GM19372 (cell line): ENCODE results near the gene CSTA.
"Not testable (repeated sequence)": the region's sequence is repeated elsewhere in the genome, so short reads cannot be mapped to it uniquely, and the experiment has no call there.

ENCODE experiments used
- ATAC-seq: cut with Tn5 transposase; IDR thresholded peaks from one replicate; pipeline ENCODE4 v1.9.1; 2021; ENCODE audit warnings: mild to moderate bottlenecking, low read depth, moderate library complexity; ENCODE audit not compliant: unreplicated experiment

CSTA gene

GRCh38 chr3:122318620-122319019 lies 6.4 kb upstream of the CSTA start:
- ATAC-seq: no peak

GRCh38 chr3:122322095-122323075 lies 2.7 kb upstream of the CSTA start:
- no peak for ATAC-seq

GRCh38 chr3:122325769-122326168 lies 721 bp downstream of the CSTA start:
- ATAC-seq: no peak

- no peak for ATAC-seq
Observed at GRCh38 chr3:122331886-122332285, 6.8 kb downstream of the CSTA start.

- no peak for ATAC-seq
Observed at GRCh38 chr3:122332551-122332950, 7.5 kb downstream of the CSTA start.

- no peak for ATAC-seq
Observed at GRCh38 chr3:122342803-122343202, 17.8 kb downstream of the CSTA start.

GRCh38 chr3:122343654-122344053 lies 18.6 kb downstream of the CSTA start:
- no peak for ATAC-seq

GRCh38 chr3:122349171-122349570 lies 24.1 kb downstream of the CSTA start:
- no peak for ATAC-seq

- ATAC-seq: no peak
Observed at GRCh38 chr3:122350814-122351418, 25.9 kb downstream of the CSTA start.

GRCh38 chr3:122351612-122352011 lies 26.6 kb downstream of the CSTA start:
- ATAC-seq: no peak

GRCh38 chr3:122353215-122353614 lies 28.2 kb downstream of the CSTA start:
- no peak for ATAC-seq

- ATAC-seq: no peak
Observed at GRCh38 chr3:122353893-122354401, 28.9 kb downstream of the CSTA start.

- no peak for ATAC-seq
Observed at GRCh38 chr3:122355612-122356011, 30.6 kb downstream of the CSTA start.

- ATAC-seq: no peak
Observed at GRCh38 chr3:122356402-122356801, 31.4 kb downstream of the CSTA start.

GRCh38 chr3:122357828-122358702 lies 33.0 kb downstream of the CSTA start:
- no peak for ATAC-seq

- ATAC-seq: no peak
Observed at GRCh38 chr3:122358703-122359032, 33.6 kb downstream of the CSTA start.

- no peak for ATAC-seq
Observed at GRCh38 chr3:122362026-122362425, 37.0 kb downstream of the CSTA start.

GRCh38 chr3:122364490-122364889 lies 39.4 kb downstream of the CSTA start:
- no peak for ATAC-seq

- ATAC-seq: no peak
Observed at GRCh38 chr3:122365073-122365472, 40.0 kb downstream of the CSTA start.

GRCh38 chr3:122365582-122366378 lies 40.7 kb downstream of the CSTA start:
- ATAC-seq: not testable (repeated sequence)
